Measurements from ENCODE around the gene PTGDS.

DNA sequence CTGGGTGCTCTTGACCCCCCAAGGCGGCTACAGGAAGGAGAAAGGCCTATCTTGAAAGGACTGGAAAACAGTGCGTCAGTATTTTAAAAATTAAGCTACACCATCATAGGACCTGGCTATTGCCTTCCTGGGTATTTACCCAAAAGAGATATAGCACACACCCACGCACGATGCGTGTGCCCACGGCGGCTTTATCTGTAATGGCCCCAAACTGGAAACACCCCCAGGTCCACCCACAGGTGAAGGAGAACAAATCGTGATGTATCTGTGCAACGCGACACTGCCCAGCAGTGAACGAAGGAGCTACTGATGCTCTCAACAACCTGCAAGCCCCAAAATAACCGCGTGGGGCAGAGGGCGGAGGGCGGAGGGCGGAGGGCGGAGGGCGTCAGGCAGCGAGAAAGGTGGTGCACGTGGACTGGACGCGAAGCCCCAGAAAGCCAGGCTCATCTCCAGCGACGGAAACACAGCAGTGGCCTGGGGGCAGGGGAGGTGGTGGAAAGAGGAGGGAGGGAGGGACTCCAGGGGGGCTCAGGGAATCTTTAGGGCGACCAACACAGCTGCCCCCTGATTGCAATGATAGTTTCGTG, 12.4 kb upstream of the PTGDS start:
- TF ChIP-seq ARNT (IDR thresholded peaks at IDR 0.05): no peak
- no peak for TF ChIP-seq LEF1 (IDR thresholded peaks at IDR 0.05; ENCODE audit: borderline replicate concordance)
- TF ChIP-seq SP1 (IDR thresholded peaks at IDR 0.05): no peak
- no peak for TF ChIP-seq ELF4 (IDR thresholded peaks at IDR 0.05)
- TF ChIP-seq BHLHE40 (IDR thresholded peaks at IDR 0.05; ENCODE audit: borderline replicate concordance): no peak
